ENCODE measurements around the gene CUX1. TPM values are rescaled to one million over a fixed set of nuclear protein-coding genes. Genes with fewer than 3 reads are reported as not detected.
"Not testable (repeated sequence)": the region's sequence is repeated elsewhere in the genome, so short reads cannot be mapped to it uniquely, and the experiment has no call there.

The CUX1 gene
- polyA plus RNA-seq, 1 donor, result 101 TPM

GRCh38 chr7:102045681-102046372 is 228.4 kb downstream of the CUX1 start:
- no peak for DNase-seq

- no peak for DNase-seq
Observed at GRCh38 chr7:102046373-102047117, 229.1 kb downstream of the CUX1 start.

- DNase-seq, result no peak
Observed at GRCh38 chr7:102047167-102047566, 229.7 kb downstream of the CUX1 start.

- DNase-seq, result no peak
Observed at GRCh38 chr7:102049765-102050164, 232.3 kb downstream of the CUX1 start.

GRCh38 chr7:102050864-102051460 is 233.5 kb downstream of the CUX1 start:
- DNase-seq, result no peak

DNA sequence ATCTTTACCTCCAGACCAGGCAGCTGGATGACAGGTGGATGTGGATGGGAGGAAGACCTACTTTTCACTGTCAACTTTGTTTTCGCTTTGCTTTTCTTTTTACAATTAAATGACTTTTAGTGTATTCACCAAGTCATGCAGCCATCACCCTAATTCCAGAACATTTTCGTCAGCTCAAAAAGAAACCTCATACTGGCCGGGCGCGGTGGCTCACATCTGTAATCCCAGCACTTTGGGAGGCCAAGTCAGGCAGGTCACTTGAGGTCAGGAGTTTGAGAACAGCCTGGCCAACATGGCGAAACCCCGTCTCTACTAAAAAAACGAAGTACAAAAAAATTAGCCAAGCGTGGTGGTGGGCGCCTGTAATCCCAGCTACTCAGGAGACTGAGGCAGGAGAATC is 234.3 kb downstream of the CUX1 start:
- not testable (repeated sequence) for DNase-seq

- DNase-seq, result no peak
Observed at GRCh38 chr7:102054158-102054557, 236.7 kb downstream of the CUX1 start.

DNA sequence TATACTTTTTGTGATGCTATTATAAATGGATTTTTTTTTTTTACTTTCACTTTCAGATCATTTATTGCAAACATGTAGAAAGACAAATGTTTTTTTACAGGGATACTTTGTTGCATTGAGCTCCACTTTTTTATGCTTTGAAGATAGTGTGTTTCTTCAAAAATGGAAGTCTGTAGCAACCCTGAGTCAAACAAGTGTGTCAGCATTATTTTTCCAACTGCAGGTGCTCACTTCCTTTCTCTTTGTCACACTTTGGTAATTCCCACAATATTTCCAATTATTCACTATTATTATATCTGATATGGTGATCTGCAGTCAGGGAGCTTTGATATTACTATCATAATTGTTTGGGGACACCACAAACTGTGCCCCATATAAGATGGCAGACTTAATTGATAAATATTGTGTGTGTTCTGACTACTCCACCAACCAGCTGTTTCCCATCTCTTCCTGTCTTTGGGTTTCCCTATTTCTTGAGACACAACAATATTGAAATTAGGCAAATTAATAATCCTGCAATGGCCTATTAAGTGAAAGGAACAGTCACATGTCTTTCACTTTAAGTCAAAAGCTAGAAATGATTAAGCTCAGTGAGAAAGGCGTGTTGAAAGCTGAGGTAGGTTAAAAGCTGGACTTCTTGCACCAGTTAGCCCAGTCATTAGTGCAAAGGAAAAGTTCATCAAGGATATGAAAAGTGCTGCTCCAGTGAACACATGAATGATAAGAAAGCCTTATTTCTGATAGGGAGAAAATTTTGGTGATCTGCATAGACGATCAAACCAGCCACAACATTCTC is 238.0 kb downstream of the CUX1 start:
- DNase-seq, result no peak

- DNase-seq, result no peak
Observed at GRCh38 chr7:102059524-102059923, 242.1 kb downstream of the CUX1 start.

DNA sequence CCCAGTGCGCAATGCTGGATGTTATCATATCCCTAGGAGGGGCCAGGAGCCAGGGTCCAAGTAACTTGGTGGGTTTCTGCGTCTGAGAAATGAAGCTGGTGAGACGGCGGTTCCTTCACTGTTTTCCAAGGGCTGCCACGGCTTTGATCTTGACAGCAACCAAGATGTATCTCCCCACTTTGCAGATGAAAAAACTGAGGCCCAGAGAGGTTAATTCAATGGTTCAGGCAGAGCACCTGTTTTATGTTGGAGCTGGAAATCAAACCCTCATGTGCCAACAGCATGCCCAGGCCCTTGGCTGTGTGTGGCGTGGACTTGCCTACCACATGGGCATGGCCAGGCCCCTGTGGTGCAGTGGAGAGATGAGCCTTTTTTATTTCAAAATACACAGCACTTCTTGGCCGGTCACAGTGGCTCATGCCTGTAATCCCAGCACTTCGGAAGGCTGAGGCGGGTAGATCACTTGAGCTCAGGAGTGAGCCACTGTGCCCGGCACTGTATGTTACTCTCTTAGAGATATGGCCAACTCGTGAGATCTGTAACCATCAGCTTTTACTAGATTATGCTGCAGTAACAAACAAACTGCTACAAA is 244.0 kb downstream of the CUX1 start:
- no peak for DNase-seq

DNA sequence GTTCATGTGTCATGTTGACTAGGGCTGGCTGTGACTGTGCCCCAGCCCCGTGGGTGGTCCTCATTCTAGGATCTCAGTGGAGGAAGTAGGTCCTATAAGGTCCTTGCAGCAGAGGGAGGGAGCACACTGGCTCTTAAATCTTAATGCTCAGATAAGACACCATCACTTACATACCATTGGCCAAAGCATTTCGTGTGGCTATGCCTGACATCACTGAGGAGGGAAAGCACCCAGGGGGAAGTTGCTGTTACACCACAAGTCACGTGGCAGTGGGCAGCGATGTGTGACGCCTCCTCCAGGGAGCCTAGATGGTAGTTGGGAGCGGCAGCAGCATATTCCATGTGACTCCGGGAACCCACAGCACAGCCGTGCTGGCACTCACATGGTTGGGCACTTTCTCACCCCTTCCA is 244.6 kb downstream of the CUX1 start:
- DNase-seq, result no peak

DNA sequence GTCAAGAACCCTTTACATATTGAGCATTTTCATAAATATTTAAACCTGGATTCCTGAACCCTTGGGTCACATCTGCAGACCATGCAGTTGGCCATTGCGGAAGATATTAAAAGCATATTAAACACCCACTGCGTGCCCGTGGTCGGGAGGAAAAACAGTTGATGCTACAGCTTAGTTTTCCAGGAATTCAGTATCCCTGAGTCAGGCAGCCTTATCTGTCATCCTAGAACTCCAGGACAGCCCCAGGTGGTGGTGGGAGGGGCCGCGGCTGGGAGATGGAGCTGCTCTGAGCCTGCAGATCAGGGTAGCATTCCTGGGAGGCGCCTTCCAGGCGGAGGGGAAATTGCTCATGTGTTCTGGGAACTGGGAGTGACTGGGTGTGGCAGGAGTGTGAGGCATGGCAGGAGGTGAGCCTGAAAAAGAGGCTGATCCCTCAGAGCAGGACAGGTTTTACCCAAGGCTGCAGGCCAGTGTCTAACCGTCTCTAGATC is 246.3 kb downstream of the CUX1 start:
- no peak for DNase-seq

DNA sequence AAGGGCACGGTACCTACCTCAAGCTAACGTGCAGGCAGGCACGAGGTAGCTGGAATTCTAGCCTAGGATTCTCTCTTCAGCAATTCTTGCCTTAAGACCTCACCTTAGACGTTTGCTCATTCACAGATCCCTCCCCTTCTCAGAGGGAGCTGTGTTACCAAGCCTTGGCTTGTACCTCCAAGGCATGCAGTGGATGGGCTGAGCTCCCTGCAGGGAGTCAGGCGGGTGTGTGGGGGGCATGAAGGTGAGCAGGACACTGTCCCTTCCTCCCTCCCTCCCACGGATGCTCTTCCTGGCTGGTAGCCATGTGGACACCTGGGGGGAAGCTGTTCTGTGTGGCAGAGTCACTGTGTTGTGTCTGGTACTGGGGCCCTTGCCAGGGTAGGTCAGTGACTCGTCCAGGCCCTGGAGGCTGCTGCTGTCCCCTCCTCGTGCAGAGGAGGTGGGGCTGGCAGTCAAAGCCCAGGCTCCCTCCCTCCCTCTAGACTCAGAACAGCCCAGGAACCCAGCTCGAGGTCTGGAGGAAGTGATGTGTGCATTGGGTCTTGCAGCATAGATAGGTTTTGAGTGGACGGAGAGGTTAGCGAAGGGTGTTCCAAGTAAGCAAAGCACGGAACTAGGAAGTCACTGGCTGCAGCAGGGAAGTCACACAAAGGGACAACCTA is 247.1 kb downstream of the CUX1 start:
- DNase-seq, result no peak

DNA sequence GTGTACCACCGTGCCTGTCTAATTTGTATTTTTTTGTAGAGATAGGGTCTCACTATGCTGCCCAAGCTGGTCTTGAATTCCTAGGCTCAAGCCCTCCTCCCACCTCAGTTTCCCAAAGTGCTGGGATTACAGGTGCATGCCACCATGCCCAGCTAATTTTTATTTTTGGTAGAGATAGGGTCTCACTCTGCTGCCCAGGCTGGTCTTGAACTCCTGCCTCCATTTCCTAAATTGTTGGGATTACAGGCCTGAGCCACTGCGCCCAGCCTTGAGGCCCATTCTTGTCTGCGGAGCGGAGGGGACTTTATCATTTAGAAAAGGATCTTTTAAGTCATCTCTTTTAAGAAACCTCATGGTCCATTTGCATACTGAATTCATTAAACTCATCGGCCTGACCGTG is 247.8 kb downstream of the CUX1 start:
- DNase-seq, result no peak

GRCh38 chr7:102066476-102066875 is 249.1 kb downstream of the CUX1 start:
- DNase-seq, result no peak

DNA sequence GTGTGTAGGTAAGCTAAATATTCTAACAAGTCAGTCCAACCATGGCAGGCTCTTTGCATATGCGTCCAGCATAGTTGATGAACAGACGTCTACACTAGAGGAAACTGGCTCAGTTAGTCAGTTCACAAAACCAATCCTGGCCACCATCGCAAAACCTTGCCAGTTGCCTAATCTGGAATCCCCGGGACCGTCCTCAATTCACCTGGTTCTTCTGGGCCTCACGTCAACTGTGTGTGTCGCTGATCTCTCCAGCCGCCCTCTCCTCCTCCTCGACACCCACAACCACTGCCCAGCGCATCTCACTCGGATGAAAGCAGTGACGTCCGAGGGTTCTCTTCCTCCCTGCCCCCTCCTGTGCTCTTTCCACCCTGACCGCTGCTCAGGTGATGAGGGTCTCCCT is 251.4 kb downstream of the CUX1 start:
- no peak for DNase-seq

- DNase-seq, result no peak
Observed at GRCh38 chr7:102069931-102070629, 252.7 kb downstream of the CUX1 start.

- no peak for DNase-seq
Observed at GRCh38 chr7:102072003-102072402, 254.6 kb downstream of the CUX1 start.

DNA sequence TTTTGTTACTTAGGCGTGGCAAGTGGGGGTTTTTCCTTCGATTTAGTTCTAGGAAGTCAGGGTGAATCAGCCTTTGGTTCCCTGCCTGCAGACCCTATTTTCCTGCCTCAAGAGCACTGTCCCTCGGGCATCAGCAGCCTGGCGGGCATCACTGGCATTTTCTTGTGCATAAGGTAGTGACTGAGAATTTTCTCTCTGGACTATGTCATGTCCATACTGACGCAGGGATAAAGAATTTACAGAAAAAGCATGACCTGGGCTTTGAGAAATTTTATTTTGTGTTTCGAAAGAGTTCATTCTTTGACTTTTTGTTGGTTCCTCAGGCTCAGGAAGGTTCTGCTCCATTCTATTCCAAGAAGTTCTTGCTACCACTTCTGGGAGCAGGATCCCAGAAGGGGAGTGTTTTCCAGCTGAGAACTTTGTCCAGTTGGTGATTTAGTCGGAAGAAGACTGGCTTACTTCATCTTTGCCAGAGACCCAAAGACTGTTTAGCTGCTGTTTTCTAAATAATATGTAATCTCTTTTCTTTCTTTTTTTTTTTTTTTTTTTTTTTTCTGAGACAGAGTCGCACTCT is 255.3 kb downstream of the CUX1 start:
- DNase-seq, result no peak

Data from left kidney (tissue), 2 donors.